HEK293 (cell line): Measurements from ENCODE around the gene COL19A1.

ENCODE experiments used
- CTCF ChIA-PET: fragments of 350-600 bp; formaldehyde crosslinking; extraction: SDS; loops from one replicate; lab custom pipeline; 2021; ENCODE audit warnings: antibody characterized with exemption; lab: Yijun Ruan, JAX
- POLR2A ChIA-PET: fragments of 300-600 bp; formaldehyde crosslinking; extraction: SDS; loops from one replicate; lab custom pipeline; 2020; ENCODE audit warnings: antibody characterized with exemption, inconsistent platforms; lab: Yijun Ruan, JAX
- H3K27ac ChIP-seq: fragments of 200-500 bp; sonication (Bioruptor generic); 2 replicates; pipeline ENCODE4 v1.5.1; 2014; ENCODE audit warnings: low read depth, low read length, control low read depth, inconsistent platforms; ENCODE audit errors: extremely low read depth
- H3K36me3 ChIP-seq, 2 experiments: fragments of 200-500 bp in 1 of 2; sonication (Bioruptor generic) in 1 of 2; 1 replicate in 1 of 2; 2 replicates in 1 of 2; pipeline ENCODE4 v1.5.1; 2014 to 2017; ENCODE audit warnings: inconsistent platforms in 2 of 2, low read length in 2 of 2; ENCODE audit not compliant: control insufficient read depth in 2 of 2, insufficient read depth in 1 of 2
- H3K4me1 ChIP-seq: fragments of 200-500 bp; sonication (Bioruptor generic); 2 replicates; pipeline ENCODE4 v1.5.1; 2014; ENCODE audit warnings: mild to moderate bottlenecking, low read length, inconsistent platforms; ENCODE audit not compliant: control insufficient read depth, insufficient read depth
- H3K4me3 ChIP-seq: 2 replicates; pipeline ENCODE4 v1.5.1; 2011; ENCODE audit warnings: low read depth, mild to moderate bottlenecking, control low read depth, low read length, moderate library complexity
- H3K9me3 ChIP-seq: fragments of 200-500 bp; sonication (Bioruptor generic); 2 replicates; pipeline ENCODE4 v1.5.1; 2014; ENCODE audit warnings: low read depth, low read length, inconsistent platforms; ENCODE audit not compliant: control insufficient read depth, insufficient read depth
- KLF10 ChIP-seq: fragments of 450-650 bp; IDR thresholded peaks from 2 replicates; pipeline ENCODE4 v1.5.1; 2018; ENCODE audit warnings: missing biosample characterization, mild to moderate bottlenecking, missing genetic modification characterization
- PRDM2 ChIP-seq: fragments of 450-650 bp; formaldehyde crosslinking; IDR thresholded peaks from 2 replicates; pipeline ENCODE4 v1.5.1; 2016; ENCODE audit warnings: missing biosample characterization, missing genetic modification characterization, borderline replicate concordance
- SP7 ChIP-seq: fragments of 450-650 bp; formaldehyde crosslinking; IDR thresholded peaks from 2 replicates; pipeline ENCODE4 v1.5.1; 2016; ENCODE audit warnings: missing biosample characterization, missing genetic modification characterization
- ZFP37 ChIP-seq: fragments of 450-650 bp; formaldehyde crosslinking; IDR thresholded peaks from 2 replicates; pipeline ENCODE4 v1.5.1; 2016; ENCODE audit warnings: missing biosample characterization, missing genetic modification characterization
- ZNF114 ChIP-seq: fragments of 450-650 bp; formaldehyde crosslinking; IDR thresholded peaks from 2 replicates; pipeline ENCODE4 v1.5.0; 2017; ENCODE audit warnings: missing biosample characterization, missing genetic modification characterization
- ZNF157 ChIP-seq: fragments of 450-650 bp; formaldehyde crosslinking; IDR thresholded peaks from 2 replicates; pipeline ENCODE4 v1.5.1; 2016; ENCODE audit warnings: missing biosample characterization, missing genetic modification characterization
- ZNF184 ChIP-seq: fragments of 450-650 bp; IDR thresholded peaks from 2 replicates; pipeline ENCODE4 v1.5.1; 2018; ENCODE audit warnings: missing biosample characterization, mild to moderate bottlenecking, missing genetic modification characterization
- ZNF19 ChIP-seq: fragments of 450-650 bp; formaldehyde crosslinking; IDR thresholded peaks from 2 replicates; pipeline ENCODE4; 2016; ENCODE audit warnings: missing biosample characterization, missing genetic modification characterization, low read depth
- ZNF2 ChIP-seq: fragments of 450-650 bp; formaldehyde crosslinking; IDR thresholded peaks from 2 replicates; pipeline ENCODE4 v1.5.1; 2016; ENCODE audit warnings: missing biosample characterization, missing genetic modification characterization
- ZNF239 ChIP-seq: fragments of 450-650 bp; formaldehyde crosslinking; IDR thresholded peaks from 2 replicates; pipeline ENCODE4 v1.5.1; 2016; ENCODE audit warnings: missing biosample characterization, missing genetic modification characterization
- ZNF623 ChIP-seq: fragments of 450-650 bp; formaldehyde crosslinking; IDR thresholded peaks from 2 replicates; pipeline ENCODE4 v1.5.1; 2016; ENCODE audit warnings: missing biosample characterization, missing genetic modification characterization
- ZNF654 ChIP-seq: fragments of 450-650 bp; formaldehyde crosslinking; IDR thresholded peaks from 2 replicates; pipeline ENCODE4 v1.5.1; 2016; ENCODE audit warnings: low read depth, missing biosample characterization, missing genetic modification characterization
- ZNF660 ChIP-seq: fragments of 450-650 bp; IDR thresholded peaks from 2 replicates; pipeline ENCODE4 v1.5.1; 2018; ENCODE audit warnings: missing biosample characterization, mild to moderate bottlenecking, missing genetic modification characterization
- ZNF704 ChIP-seq: fragments of 450-650 bp; formaldehyde crosslinking; IDR thresholded peaks from 2 replicates; pipeline ENCODE4 v1.5.1; 2016; ENCODE audit warnings: missing biosample characterization, missing genetic modification characterization

COL19A1 gene

GRCh38 chr6:70107852-70108629 is 241.7 kb downstream of the COL19A1 start:
- 0 out of 2 replicates have a peak, but pooled peaks have one; percentile 62 for TF ChIP-seq ZNF660 (tag by site-specific recombination)
- no peak for TF ChIP-seq PRDM2 (tag by site-specific recombination)
- TF ChIP-seq ZNF184 (tag by site-specific recombination) = no peak
- TF ChIP-seq ZNF2 (tag by site-specific recombination) = no peak
- no peak for TF ChIP-seq ZFP37 (tag by site-specific recombination)
- TF ChIP-seq ZNF239 (tag by site-specific recombination) = no peak
- peak; percentile 92 for TF ChIP-seq ZNF654 (tag by site-specific recombination)
- no peak for TF ChIP-seq ZNF114
- no peak for TF ChIP-seq ZNF19 (tag by site-specific recombination)
- Histone ChIP-seq H3K36me3 (no peaks in the 10 kb centered on the region), H3K4me1 (no peaks in the 10 kb centered on the region), H3K4me3 (no peak overlapping the region), H3K9me3 (no peaks in the 10 kb centered on the region), H3K27ac (no peak overlapping the region)
- ChIA-PET POLR2A (no interaction called here), CTCF (interaction anchor here (0.5 to 4.3 kb wide), 63 partner anchors 10 to 1507 kb away, joined by 3 to 65 read pairs (median 4); partner anchors contain the start of gene LMBRD1)

GRCh38 chr6:70110126-70111022 is 244.0 kb downstream of the COL19A1 start:
- TF ChIP-seq KLF10 (no peak), ZNF654 (tag by site-specific recombination) (no peak), ZNF623 (tag by site-specific recombination) (no peak), ZNF239 (tag by site-specific recombination) (no peak), ZNF2 (tag by site-specific recombination) (no peak), SP7 (no peak), ZNF157 (tag by site-specific recombination) (no peak), ZNF704 (tag by site-specific recombination) (no peak)
- Histone ChIP-seq H3K36me3 (no peaks in the 10 kb centered on the region), H3K4me3 (no peak overlapping the region), H3K9me3 (no peaks in the 10 kb centered on the region), H3K4me1 (no peaks in the 10 kb centered on the region), H3K27ac (no peak overlapping the region)
- CTCF ChIA-PET = interaction anchor here (0.6 to 4.3 kb wide), 8 partner anchors 13 to 909 kb away, joined by 3 to 65 read pairs (median 5); no protein-coding TSS in a partner anchor
- POLR2A ChIA-PET = no interaction called here
